ENCODE data around the gene PLXNA2.

PLXNA2 gene

DNA sequence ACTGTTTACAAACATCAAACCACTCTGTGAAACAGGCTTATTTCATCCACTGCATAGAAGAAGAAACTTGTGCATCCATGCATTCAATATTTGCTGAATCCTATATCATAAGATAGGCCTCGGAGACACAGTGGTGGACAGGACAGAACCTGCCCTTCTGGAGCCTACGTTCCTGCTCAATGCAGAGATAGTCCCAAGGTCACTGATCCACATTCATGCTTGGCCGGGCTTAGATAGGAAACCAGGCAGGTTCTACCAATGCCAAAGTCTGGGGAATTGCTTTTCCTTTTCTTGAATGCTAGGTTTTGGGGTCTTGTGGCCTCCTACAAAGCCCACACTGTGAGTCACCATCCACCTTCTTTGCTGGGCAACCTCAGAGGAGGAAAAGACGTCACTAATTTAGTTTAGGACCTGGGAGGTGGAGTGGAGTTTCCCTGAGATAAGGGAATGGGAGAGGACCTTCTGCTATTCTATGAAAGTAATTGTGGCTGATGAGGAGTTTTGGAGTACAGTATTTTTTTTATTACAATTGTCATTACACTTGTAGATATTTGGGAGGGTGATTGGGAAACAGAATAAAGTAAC is 233.6 kb downstream of the PLXNA2 start:
- no peak for DNase-seq (ENCODE audit: low spot score)

DNA sequence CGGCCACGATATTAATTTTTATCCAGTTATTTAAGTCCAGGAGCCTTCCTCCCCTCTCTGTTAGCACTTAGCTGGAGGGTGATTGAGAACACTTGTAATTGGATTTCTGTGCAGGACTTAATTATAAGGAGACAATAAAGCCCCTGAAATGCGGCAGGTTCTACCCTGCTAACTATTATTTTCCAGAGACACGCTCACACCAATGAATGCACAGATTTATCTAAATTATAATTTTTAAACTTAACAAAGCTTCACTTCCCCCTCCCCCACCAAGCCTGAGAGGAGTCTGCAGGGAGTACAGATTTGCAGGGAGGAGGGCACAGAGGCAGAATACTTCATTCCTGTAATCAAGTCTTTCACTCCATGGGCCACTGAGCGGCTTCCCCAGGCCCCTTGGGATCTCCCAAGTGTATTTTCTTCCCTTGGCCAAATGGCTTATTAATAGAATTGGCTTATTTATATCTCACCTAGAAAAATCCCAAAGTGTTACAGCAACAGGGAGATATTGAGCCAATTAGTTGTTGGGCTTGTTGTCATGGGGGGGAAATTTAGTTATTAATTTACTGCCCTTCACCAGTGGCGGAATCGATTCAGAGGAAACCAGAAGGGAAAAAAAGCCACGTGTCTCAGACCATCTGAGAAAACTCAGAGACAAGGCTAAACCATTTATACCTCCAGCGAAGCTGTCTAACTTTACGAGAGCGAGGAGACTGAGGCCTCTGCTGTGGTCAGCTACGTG is 234.3 kb downstream of the PLXNA2 start:
- no peak for DNase-seq (ENCODE audit: low spot score)

GRCh38 chr1:208009303-208009702 is 234.9 kb downstream of the PLXNA2 start:
- DNase-seq (ENCODE audit: low spot score): no peak

DNA sequence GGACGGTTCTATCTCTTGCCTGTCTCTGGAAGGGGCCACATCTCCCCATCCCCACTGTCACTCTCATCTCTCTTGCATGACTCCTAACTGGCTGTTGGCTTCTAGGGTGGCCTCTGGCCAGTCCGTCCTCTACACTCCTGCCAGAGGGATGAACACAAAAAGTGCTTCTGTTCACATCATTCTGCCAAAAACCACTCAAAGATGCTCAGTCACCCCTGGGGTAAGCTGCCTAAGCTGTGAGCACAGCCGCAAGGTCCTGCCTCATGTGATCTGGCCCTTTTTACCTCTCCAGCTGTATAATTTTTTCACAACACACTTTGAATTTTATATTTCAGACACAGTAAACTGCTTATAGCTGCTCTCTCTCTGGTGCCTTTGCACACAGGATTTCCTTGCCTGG is 235.7 kb downstream of the PLXNA2 start:
- DNase-seq (ENCODE audit: low spot score): no peak

- no peak for DNase-seq (ENCODE audit: low spot score)
Observed at GRCh38 chr1:208007938-208008342, 236.2 kb downstream of the PLXNA2 start.

- no peak for DNase-seq (ENCODE audit: low spot score)
Observed at GRCh38 chr1:208007319-208007937, 236.8 kb downstream of the PLXNA2 start.

DNA sequence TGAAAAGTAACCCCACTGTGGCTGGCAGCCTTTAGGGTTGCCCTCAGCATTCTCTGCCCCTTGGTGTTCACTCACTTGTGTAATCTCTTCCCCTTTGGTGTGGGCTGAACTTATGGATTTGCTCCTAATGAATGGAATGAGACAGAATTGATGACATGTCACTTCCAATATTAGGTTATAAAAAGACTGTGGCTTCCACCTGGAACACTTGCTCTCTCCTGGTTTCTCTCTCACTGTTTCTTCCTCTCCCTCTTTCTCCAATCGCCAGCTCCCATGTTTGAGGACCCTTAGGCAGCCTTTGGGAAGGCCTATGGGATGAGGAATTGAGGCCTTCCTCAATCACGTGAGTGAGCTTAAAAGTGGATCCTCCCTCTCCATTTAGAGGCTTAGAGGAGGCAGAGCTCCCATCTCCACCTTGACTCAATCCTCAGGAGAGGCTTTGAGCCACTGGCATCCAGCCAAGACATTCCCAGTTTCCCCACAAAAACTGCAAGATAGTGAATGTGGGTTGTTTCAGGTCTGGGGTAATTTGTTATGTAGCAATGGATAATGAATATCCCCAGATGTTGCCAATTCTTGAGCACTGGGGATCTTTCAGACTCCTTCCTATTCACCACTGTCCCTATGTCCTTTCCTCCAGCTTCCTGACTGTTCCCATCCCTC is 237.8 kb downstream of the PLXNA2 start:
- DNase-seq (ENCODE audit: low spot score): no peak

DNA sequence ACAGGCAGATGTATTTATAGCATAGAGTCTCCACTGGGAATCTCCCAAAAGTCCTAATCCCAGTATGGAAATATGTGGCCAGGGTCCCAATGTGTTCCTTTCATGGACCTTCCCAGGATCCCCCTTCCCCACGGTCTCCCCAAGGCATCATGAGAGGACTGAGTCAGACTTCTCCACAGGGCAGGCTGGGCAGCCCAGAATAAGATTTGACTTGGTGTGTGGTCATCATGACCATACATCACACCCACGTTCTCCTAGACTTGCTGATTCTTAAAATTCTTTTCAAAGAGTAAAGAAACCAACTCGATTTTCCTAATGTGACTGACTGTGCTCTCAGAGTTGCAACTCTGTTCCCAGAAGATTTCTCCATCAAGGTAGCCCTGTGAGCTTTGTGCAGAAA is 239.3 kb downstream of the PLXNA2 start:
- DNase-seq (ENCODE audit: low spot score): no peak

- DNase-seq (ENCODE audit: low spot score): no peak
Observed at GRCh38 chr1:208003241-208003640, 240.9 kb downstream of the PLXNA2 start.

GRCh38 chr1:208002672-208003071 is 241.5 kb downstream of the PLXNA2 start:
- no peak for DNase-seq (ENCODE audit: low spot score)

GRCh38 chr1:208002078-208002477 is 242.1 kb downstream of the PLXNA2 start:
- no peak for DNase-seq (ENCODE audit: low spot score)

DNA sequence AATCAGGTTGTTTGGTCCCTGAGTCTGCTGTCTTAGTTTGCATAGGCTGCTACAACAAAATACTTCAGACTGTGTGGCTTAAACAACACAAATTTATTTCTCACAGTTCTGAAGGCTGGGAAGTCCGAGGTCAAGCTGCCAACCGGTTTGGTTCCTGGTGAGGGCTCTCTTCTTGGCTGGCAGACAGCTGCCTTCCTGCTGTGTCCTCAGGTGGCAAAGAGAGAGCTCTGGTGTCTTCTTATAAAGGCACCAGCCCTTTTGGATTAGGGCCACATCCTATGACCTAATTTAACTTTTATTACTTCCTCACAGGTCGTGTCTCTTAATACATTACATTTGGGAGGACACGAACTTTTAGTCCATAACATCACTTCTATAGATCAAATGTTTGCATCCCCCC is 243.7 kb downstream of the PLXNA2 start:
- no peak for DNase-seq (ENCODE audit: low spot score)

DNA sequence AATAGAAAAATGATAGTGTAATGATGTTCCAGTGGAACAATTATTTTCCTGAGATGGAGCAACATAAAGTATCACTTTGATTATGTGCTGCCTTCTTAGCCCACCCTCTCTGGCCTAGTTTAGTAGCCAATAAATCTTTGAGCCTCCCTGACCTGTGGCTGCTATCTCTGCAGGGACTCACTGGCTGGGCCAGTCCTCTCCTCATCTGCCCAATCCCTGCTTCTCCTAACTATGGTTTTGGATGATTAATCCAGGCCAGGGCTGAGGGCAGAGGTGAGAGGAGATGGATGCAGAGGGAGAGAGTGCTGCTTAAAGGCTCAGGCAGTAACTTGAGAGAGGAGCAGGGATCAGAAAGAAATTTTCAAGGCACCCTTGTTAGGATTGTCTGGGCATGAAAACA is 244.2 kb downstream of the PLXNA2 start:
- DNase-seq (ENCODE audit: low spot score): no peak

- DNase-seq (ENCODE audit: low spot score): no peak
Observed at GRCh38 chr1:207999274-207999915, 244.8 kb downstream of the PLXNA2 start.

DNA sequence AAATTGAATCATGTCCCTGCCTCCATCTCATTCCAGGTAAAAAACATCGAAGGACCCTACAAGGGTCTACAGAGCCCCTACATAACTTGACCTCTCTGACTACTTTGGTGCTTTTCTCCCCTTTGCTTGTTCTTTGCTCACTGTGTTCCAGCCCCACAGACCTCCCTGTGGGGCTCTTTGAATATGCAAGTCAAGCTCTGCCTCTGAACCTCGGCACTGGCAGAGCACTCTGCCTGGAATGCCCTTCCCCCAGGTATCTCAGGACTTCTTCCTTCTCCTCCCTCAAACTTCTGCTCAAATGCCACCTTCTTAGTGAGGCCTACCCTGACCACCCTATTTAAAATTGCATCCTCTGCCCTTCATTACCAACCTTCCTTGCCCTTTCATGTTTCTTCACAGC is 245.5 kb downstream of the PLXNA2 start:
- DNase-seq (ENCODE audit: low spot score): no peak

GRCh38 chr1:207997486-207998268 is 246.5 kb downstream of the PLXNA2 start:
- DNase-seq (ENCODE audit: low spot score): peak; percentile 65

DNA sequence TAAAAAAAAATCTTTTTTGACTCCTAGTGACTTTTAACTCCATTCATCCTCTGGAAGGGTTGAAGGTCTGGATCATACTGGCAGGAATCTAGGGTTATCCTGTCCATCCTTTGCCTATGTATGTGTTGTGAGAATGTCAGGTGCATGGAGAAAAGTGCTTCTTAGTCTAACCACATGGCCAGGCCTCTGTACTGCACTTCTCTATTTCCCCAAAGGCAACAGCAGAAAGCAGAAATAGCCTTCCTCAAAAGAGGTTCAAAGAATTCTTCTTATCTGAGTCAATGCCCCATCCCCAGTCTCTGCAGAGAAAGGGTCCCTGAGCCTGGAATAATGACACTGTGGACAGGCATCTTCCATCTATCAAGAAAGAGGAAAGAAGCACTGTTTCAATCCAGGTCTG is 247.5 kb downstream of the PLXNA2 start:
- DNase-seq (ENCODE audit: low spot score): no peak

- no peak for DNase-seq (ENCODE audit: low spot score)
Observed at GRCh38 chr1:207995576-207995975, 248.6 kb downstream of the PLXNA2 start.

- DNase-seq (ENCODE audit: low spot score): no peak
Observed at GRCh38 chr1:207993477-207994445, 250.4 kb downstream of the PLXNA2 start.

DNA sequence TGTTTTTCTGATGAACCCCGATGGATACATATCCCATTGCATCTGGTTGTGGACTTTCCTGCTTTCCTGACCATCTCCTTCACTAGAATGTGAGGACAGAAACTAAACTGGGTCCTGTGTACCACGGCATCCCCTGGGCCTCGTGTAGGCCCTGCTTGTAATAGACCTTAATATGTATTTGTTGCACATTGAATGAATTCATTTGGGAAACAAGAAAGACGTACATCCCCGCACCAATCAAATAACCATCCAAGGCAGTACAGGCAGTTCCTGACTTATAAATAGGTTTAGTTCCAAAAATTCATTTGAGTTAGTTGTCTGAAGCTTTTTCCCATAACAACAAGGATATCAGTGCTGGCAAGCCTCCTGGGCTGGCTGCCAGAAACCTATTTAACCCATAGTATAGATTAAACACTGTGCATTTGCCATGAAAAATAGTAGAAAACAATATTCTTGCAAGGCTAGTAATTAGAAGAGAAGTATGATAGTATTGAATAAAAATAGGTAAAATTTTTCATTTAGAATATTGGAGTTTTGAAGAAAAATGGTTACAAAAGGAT is 251.4 kb downstream of the PLXNA2 start:
- no peak for DNase-seq (ENCODE audit: low spot score)

Data from putamen (tissue), 1 donor.